NCI-H748 (cell line): Measurements from ENCODE around the gene ZGPAT.

Experiments
- DNase-seq: peaks from one replicate; lab custom pipeline; 2025; ENCODE audit not compliant: unreplicated experiment; lab: John Stamatoyannopoulos, UW

Gene ZGPAT

GRCh38 chr20:63742381-63743024 is 34.7 kb downstream of the ZGPAT start:
- no peak for DNase-seq

- no peak for DNase-seq
These were observed 35.6 kb downstream of the ZGPAT start for GRCh38 chr20:63743210-63743970.

- no peak for DNase-seq
These were observed 36.3 kb downstream of the ZGPAT start for GRCh38 chr20:63744158-63744557.

GRCh38 chr20:63744574-63745423 is 37.0 kb downstream of the ZGPAT start:
- DNase-seq: no peak

- no peak for DNase-seq
These were observed 37.6 kb downstream of the ZGPAT start for GRCh38 chr20:63745424-63745805.

GRCh38 chr20:63745961-63746731 is 38.3 kb downstream of the ZGPAT start:
- DNase-seq: no peak

GRCh38 chr20:63746751-63747315 is 39.0 kb downstream of the ZGPAT start:
- DNase-seq: no peak

GRCh38 chr20:63747622-63748069 is 39.8 kb downstream of the ZGPAT start:
- no peak for DNase-seq

GRCh38 chr20:63748070-63748933 is 40.5 kb downstream of the ZGPAT start:
- DNase-seq: no peak

GRCh38 chr20:63748934-63749270 is 41.1 kb downstream of the ZGPAT start:
- DNase-seq: no peak

- no peak for DNase-seq
These were observed 42.0 kb downstream of the ZGPAT start for GRCh38 chr20:63749597-63750508.

- DNase-seq: no peak
These were observed 43.1 kb downstream of the ZGPAT start for GRCh38 chr20:63750807-63751470.

GRCh38 chr20:63751471-63752271 is 43.8 kb downstream of the ZGPAT start:
- no peak for DNase-seq

- no peak for DNase-seq
These were observed 44.7 kb downstream of the ZGPAT start for GRCh38 chr20:63752411-63753101.

GRCh38 chr20:63753381-63753780 is 45.5 kb downstream of the ZGPAT start:
- DNase-seq: no peak

GRCh38 chr20:63754008-63754407 is 46.2 kb downstream of the ZGPAT start:
- DNase-seq: no peak
